ENCODE results near the gene SLC1A7. TPM values are rescaled to one million over a fixed set of nuclear protein-coding genes. Genes with fewer than 3 reads are reported as not detected.
A peak's percentile ranks its signal among the peaks of the same experiment; 100 is the strongest.

The SLC1A7 gene
- total and polyA plus RNA-seq, 4 donors = 0.21 to 0.67 (median 0.43) TPM

DNA sequence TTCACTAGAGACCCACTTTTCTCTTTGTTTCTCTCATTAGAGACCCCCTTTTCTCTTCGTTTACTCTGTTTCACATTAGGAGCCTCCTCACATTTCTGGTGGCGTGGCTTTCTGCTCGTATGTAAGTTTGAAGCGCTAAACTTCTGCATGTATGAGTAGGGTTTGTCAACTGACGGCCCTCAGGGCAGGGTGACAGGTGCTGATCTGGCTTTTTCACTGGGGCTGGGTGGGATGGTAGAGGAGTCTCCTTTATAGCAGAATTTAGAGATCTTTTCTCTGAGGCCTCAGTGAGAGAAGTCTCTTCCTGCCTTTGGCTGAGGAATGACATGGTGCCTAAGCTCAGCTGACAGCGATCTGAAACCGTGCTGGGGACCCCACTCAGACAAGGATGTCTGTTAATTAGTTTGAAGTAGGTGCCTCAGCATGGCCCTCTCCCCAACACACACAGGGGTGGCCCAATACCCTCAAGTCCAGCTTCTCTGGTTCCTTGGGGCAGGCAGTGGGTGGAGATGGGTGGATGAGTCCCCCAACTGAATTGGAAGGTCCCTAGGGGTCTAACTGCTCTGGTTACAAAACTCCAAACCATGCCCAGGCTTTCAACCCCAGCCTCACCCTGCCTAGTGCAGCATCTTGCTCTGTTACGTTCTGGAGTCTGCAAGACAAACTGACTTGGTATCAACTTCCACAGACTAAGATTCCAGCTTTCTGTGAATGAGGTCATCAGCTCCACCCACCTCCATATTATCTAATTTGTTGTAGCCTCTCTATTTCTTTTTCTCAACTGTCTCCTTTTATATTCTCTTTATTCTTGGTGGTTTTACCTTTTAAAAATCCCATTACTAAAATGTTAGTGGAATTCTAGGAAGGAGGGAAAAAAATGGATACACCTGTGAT lies 3.2 kb downstream of the SLC1A7 start:
- Histone ChIP-seq H3K27ac (ENCODE audit: low read depth in 1 of 2, low read length in 2 of 2) (no peak overlapping the region), H3K9me3 (ENCODE audit: control insufficient read depth in 4 of 4, low read length in 3 of 4) (no peaks in the 10 kb centered on the region), H3K36me3 (ENCODE audit: control insufficient read depth in 4 of 4, insufficient read depth in 3 of 4, low read depth in 1 of 4, low read length in 3 of 4) (no peaks in the 10 kb centered on the region), H3K4me1 (ENCODE audit: control insufficient read depth in 4 of 4, insufficient read depth in 4 of 4, low read length in 3 of 4) (no peaks in the 10 kb centered on the region), H3K4me3 (ENCODE audit: low read depth in 1 of 3, low read length in 3 of 3) (no peak overlapping the region), H3K27me3 (ENCODE audit: control insufficient read depth in 4 of 4, insufficient read depth in 4 of 4, low read length in 3 of 4) (no peaks in the 10 kb centered on the region), H3K9ac (ENCODE audit: low read depth in 1 of 2, low read length in 2 of 2) (no peak overlapping the region)
- DNase-seq (ENCODE audit: low spot score) = no peak
- 95% methylated on average over 8 of the region's 8 CpGs for WGBS
- TF ChIP-seq, protein P1, sequence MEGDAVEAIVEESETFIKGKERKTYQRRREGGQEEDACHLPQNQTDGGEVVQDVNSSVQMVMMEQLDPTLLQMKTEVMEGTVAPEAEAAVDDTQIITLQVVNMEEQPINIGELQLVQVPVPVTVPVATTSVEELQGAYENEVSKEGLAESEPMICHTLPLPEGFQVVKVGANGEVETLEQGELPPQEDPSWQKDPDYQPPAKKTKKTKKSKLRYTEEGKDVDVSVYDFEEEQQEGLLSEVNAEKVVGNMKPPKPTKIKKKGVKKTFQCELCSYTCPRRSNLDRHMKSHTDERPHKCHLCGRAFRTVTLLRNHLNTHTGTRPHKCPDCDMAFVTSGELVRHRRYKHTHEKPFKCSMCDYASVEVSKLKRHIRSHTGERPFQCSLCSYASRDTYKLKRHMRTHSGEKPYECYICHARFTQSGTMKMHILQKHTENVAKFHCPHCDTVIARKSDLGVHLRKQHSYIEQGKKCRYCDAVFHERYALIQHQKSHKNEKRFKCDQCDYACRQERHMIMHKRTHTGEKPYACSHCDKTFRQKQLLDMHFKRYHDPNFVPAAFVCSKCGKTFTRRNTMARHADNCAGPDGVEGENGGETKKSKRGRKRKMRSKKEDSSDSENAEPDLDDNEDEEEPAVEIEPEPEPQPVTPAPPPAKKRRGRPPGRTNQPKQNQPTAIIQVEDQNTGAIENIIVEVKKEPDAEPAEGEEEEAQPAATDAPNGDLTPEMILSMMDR (IDR thresholded peaks at IDR 0.05; ENCODE audit: low read depth, low read length, missing input control) = no peak
- TF ChIP-seq, protein P2, sequence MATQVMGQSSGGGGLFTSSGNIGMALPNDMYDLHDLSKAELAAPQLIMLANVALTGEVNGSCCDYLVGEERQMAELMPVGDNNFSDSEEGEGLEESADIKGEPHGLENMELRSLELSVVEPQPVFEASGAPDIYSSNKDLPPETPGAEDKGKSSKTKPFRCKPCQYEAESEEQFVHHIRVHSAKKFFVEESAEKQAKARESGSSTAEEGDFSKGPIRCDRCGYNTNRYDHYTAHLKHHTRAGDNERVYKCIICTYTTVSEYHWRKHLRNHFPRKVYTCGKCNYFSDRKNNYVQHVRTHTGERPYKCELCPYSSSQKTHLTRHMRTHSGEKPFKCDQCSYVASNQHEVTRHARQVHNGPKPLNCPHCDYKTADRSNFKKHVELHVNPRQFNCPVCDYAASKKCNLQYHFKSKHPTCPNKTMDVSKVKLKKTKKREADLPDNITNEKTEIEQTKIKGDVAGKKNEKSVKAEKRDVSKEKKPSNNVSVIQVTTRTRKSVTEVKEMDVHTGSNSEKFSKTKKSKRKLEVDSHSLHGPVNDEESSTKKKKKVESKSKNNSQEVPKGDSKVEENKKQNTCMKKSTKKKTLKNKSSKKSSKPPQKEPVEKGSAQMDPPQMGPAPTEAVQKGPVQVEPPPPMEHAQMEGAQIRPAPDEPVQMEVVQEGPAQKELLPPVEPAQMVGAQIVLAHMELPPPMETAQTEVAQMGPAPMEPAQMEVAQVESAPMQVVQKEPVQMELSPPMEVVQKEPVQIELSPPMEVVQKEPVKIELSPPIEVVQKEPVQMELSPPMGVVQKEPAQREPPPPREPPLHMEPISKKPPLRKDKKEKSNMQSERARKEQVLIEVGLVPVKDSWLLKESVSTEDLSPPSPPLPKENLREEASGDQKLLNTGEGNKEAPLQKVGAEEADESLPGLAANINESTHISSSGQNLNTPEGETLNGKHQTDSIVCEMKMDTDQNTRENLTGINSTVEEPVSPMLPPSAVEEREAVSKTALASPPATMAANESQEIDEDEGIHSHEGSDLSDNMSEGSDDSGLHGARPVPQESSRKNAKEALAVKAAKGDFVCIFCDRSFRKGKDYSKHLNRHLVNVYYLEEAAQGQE (IDR thresholded peaks at IDR 0.05) = no peak
- TF ChIP-seq GABPA (IDR thresholded peaks at IDR 0.05 in 1 of 2, conservative IDR thresholded peaks at IDR 0.05 in 1 of 2) (no peak), HNF4A (conservative IDR thresholded peaks at IDR 0.05) (no peak), RAD21 (IDR thresholded peaks at IDR 0.05) (no peak), RXRA (IDR thresholded peaks at IDR 0.05) (no peak), YY1 (IDR thresholded peaks at IDR 0.05) (no peak), NR2F2 (IDR thresholded peaks at IDR 0.05) (no peak), TAF1 (conservative IDR thresholded peaks at IDR 0.05) (no peak)
- TF ChIP-seq, protein P3, sequence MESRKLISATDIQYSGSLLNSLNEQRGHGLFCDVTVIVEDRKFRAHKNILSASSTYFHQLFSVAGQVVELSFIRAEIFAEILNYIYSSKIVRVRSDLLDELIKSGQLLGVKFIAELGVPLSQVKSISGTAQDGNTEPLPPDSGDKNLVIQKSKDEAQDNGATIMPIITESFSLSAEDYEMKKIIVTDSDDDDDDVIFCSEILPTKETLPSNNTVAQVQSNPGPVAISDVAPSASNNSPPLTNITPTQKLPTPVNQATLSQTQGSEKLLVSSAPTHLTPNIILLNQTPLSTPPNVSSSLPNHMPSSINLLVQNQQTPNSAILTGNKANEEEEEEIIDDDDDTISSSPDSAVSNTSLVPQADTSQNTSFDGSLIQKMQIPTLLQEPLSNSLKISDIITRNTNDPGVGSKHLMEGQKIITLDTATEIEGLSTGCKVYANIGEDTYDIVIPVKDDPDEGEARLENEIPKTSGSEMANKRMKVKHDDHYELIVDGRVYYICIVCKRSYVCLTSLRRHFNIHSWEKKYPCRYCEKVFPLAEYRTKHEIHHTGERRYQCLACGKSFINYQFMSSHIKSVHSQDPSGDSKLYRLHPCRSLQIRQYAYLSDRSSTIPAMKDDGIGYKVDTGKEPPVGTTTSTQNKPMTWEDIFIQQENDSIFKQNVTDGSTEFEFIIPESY (IDR thresholded peaks at IDR 0.05) = no peak
- TF ChIP-seq, protein P4, sequence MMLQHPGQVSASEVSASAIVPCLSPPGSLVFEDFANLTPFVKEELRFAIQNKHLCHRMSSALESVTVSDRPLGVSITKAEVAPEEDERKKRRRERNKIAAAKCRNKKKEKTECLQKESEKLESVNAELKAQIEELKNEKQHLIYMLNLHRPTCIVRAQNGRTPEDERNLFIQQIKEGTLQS (IDR thresholded peaks at IDR 0.05) = no peak
- TF ChIP-seq, protein P5, sequence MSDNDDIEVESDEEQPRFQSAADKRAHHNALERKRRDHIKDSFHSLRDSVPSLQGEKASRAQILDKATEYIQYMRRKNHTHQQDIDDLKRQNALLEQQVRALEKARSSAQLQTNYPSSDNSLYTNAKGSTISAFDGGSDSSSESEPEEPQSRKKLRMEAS (IDR thresholded peaks at IDR 0.05) = no peak

DNA sequence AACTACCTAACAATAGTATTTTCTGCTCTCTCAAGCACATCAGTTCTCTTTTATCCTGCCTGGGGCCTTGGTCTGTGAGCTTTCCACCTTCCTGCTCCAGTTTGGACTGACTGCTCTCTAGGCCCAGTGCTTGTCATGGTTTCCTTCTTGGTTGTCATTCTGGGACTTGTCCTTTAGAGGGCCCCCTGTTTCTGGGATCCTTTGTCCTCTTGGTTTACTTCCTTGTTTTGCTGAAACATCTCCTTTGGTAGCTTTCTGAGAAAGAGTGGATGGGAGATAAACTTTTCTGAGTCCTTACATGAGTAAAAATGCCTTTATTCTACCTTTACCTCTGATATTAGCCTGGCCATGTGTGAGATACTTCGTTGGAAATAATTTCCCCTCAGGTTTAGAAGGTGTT lies 4.7 kb downstream of the SLC1A7 start:
- WGBS = 93% methylated on average over 1 of the region's 1 CpG
- H3K27ac ChIP-seq (ENCODE audit: low read depth in 1 of 2, low read length in 2 of 2) = no peak overlapping the region
- no peak for DNase-seq (ENCODE audit: low spot score)
- no peaks in the 10 kb centered on the region for H3K4me1 ChIP-seq (ENCODE audit: control insufficient read depth in 4 of 4, insufficient read depth in 4 of 4, low read length in 3 of 4)
- no peak overlapping the region for H3K4me3 ChIP-seq (ENCODE audit: low read depth in 1 of 3, low read length in 3 of 3)
- H3K9me3 ChIP-seq (ENCODE audit: control insufficient read depth in 4 of 4, low read length in 3 of 4) = no peaks in the 10 kb centered on the region
- no peak overlapping the region for H3K9ac ChIP-seq (ENCODE audit: low read depth in 1 of 2, low read length in 2 of 2)
- no peaks in the 10 kb centered on the region for H3K27me3 ChIP-seq (ENCODE audit: control insufficient read depth in 4 of 4, insufficient read depth in 4 of 4, low read length in 3 of 4)
- no peaks in the 10 kb centered on the region for H3K36me3 ChIP-seq (ENCODE audit: control insufficient read depth in 4 of 4, insufficient read depth in 3 of 4, low read depth in 1 of 4, low read length in 3 of 4)
- TF ChIP-seq, protein P3 (IDR thresholded peaks at IDR 0.05) = no peak
- TF ChIP-seq FOXA1 (IDR thresholded peaks at IDR 0.05) (no peak), RXRA (IDR thresholded peaks at IDR 0.05) (no peak), HNF4A (conservative IDR thresholded peaks at IDR 0.05) (no peak)
- TF ChIP-seq, protein P1 (IDR thresholded peaks at IDR 0.05; ENCODE audit: low read depth, low read length, missing input control) = peak; percentile 12
